Measurements from ENCODE around the gene SORCS2. TPM values are rescaled to one million over a fixed set of nuclear protein-coding genes. Genes with fewer than 3 reads are reported as not detected.
A peak's percentile ranks its signal among the peaks of the same experiment; 100 is the strongest.

Gene SORCS2
- total RNA-seq, 1 donor from 2014 or later: 5.2 TPM

DNA sequence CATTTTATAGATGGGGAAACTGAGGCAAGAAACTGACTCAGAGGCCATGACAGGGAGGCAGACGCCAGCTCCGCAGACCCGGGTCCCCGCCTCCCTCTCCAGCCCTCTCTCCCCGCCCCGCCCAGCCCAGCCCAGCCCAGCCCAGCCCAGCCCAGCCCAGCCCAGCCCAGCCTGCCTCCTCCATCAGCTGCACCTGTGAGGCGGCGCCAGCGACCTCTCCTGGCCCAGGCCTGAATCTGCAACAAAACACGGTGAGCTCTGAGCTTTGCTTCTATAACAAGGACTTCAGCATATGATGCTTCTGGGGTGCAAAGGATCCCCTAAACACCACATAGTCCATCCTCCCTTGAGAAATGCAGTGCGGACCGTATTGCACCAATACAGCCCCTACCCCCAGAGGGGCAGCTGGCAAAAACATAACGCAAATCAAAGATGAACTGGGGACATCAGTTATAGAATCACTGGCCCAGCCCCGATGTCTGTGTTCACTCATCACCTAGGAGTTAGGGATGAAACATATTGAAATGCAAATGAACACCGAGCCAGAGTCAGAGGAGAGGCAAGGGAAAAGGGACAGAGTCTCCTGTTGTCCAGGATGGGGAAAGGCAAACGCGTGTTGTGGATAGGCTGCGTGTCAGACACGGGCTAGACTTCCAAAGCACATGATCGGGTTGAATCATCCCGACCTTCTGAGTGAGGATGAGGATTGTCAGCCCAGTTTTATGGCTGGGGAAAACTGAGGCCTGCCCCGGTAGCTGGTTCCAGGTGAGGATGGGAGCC, 458.5 kb downstream of the SORCS2 start:
- Histone ChIP-seq H3K36me3 (no peaks in the 10 kb centered on the region), H3K4me3 (no peak overlapping the region), H3K9ac (no peak overlapping the region), H3K4me1 (peaks cover 11% of the 10 kb centered on the region), H3K27ac (no peak overlapping the region), H3K9me3 (ENCODE audit: low read depth) (no peaks in the 10 kb centered on the region), H3K79me2 (ENCODE audit: low read depth) (no peaks in the 10 kb centered on the region), H3K4me2 (no peak overlapping the region), H3F3A (ENCODE audit: low read depth) (no peaks in the 10 kb centered on the region), H3K27me3 (no peaks in the 10 kb centered on the region), H2AFZ (replicated peaks) (no peak overlapping the region), H4K20me1 (ENCODE audit: low read depth) (no peaks in the 10 kb centered on the region)
- H3K9me3 Mint-ChIP-seq: peaks cover 6% of the 10 kb centered on the region
- H3K36me3 Mint-ChIP-seq: no peaks in the 10 kb centered on the region
- peak overlapping the region; percentile 25 for H3K27ac Mint-ChIP-seq
- H3K4me3 Mint-ChIP-seq: no peak overlapping the region
- no peak for TF ChIP-seq EZH2 (IDR thresholded peaks at IDR 0.05)
- TF ChIP-seq, protein P1, sequence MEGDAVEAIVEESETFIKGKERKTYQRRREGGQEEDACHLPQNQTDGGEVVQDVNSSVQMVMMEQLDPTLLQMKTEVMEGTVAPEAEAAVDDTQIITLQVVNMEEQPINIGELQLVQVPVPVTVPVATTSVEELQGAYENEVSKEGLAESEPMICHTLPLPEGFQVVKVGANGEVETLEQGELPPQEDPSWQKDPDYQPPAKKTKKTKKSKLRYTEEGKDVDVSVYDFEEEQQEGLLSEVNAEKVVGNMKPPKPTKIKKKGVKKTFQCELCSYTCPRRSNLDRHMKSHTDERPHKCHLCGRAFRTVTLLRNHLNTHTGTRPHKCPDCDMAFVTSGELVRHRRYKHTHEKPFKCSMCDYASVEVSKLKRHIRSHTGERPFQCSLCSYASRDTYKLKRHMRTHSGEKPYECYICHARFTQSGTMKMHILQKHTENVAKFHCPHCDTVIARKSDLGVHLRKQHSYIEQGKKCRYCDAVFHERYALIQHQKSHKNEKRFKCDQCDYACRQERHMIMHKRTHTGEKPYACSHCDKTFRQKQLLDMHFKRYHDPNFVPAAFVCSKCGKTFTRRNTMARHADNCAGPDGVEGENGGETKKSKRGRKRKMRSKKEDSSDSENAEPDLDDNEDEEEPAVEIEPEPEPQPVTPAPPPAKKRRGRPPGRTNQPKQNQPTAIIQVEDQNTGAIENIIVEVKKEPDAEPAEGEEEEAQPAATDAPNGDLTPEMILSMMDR (IDR thresholded peaks at IDR 0.05): peak; percentile 62
- peak; percentile 86 for DNase-seq (ENCODE audit: low spot score)
- peaks cover 27% of the 10 kb centered on the region for H3K27me3 Mint-ChIP-seq (ENCODE audit: insufficient read depth, low read depth)
- peaks cover 63% of the 10 kb centered on the region for H3K4me1 Mint-ChIP-seq

DNA sequence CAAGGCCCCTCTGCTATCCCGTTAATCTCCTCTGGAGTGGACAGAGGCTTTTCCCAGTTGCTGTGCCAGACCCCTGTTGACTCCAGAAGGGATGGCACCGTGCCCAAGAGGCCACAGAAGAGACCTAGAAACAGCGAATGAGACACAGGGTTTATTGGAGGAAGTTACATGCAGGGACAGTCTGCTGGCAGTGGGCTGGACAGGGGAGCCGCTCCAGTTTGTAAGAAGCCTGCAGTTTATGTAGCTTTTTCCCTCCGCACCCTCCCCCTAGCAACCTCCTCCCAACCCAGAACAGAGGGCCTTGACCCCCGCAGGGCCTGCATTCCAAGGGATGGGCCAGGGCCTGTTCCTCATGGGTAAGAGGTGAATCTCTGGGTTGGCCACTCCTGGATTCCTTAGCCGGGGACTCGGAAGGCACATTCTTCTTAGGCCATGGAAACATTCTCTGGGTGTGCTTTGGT, 459.2 kb downstream of the SORCS2 start:
- Mint-ChIP-seq H3K27me3 (ENCODE audit: insufficient read depth, low read depth) (peaks cover 24% of the 10 kb centered on the region), H3K4me3 (peak overlapping the region; percentile 62), H3K36me3 (no peaks in the 10 kb centered on the region), H3K27ac (peak overlapping the region; percentile 72), H3K4me1 (peaks cover 66% of the 10 kb centered on the region), H3K9me3 (peaks cover 3% of the 10 kb centered on the region)
- H2AFZ ChIP-seq (replicated peaks): no peak overlapping the region
- no peak overlapping the region for H3K4me2 ChIP-seq
- H3K36me3 ChIP-seq: no peaks in the 10 kb centered on the region
- DNase-seq (ENCODE audit: low spot score): peak; percentile 49
- no peaks in the 10 kb centered on the region for H4K20me1 ChIP-seq (ENCODE audit: low read depth)
- no peaks in the 10 kb centered on the region for H3K27me3 ChIP-seq
- no peaks in the 10 kb centered on the region for H3K9me3 ChIP-seq (ENCODE audit: low read depth)
- no peak overlapping the region for H3K27ac ChIP-seq
- H3K9ac ChIP-seq: no peak overlapping the region
- no peak overlapping the region for H3K4me3 ChIP-seq
- TF ChIP-seq, protein P1 (IDR thresholded peaks at IDR 0.05): no peak
- no peak for TF ChIP-seq EZH2phosphoT487 (IDR thresholded peaks at IDR 0.05)
- TF ChIP-seq EZH2 (IDR thresholded peaks at IDR 0.05): no peak
- H3F3A ChIP-seq (ENCODE audit: low read depth): no peaks in the 10 kb centered on the region
- H3K79me2 ChIP-seq (ENCODE audit: low read depth): no peaks in the 10 kb centered on the region
- H3K4me1 ChIP-seq: peaks cover 11% of the 10 kb centered on the region

DNA sequence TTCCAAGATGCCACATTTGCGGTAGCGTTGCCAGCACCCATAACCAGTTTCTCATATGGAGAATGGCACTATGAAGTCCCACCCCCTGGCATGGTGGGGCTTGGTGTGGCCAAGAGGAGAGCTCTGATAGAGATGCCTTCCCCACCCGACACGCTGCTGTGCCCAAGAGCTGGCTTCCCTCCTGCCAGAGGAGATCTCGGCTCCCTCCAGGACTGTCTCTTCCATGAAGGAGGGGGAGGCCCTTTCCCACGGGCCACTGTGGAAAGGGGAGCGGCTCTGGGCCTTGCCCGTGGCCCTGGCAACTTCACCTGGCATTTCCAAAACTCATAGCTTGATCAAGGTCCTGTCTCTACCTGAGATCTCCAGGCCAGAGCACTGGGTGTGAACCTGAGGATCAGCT, 459.7 kb downstream of the SORCS2 start:
- no peak overlapping the region for H3K4me2 ChIP-seq
- H3K27me3 ChIP-seq: no peaks in the 10 kb centered on the region

DNA sequence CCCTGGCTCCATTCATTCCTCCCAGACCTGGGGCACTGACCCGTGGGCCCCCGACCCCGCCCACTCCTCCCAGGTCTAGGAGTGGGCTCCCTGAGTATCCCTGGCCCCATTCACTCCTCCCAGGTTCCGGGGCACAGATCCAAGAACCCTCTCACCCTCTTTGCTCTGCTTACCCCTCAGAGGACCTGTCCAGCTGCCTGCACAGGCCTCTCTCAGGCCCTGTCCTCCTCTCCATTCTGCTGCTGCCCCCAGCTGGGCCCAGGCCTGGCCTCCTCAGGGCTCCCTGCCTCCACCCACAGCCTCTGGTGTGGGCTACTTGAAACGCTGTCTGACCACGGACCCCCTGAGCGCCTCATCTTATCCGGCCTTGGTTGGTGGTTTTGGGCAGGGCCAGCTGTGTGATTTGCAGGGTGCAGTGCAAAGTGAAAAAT, 460.1 kb downstream of the SORCS2 start:
- no peaks in the 10 kb centered on the region for H4K20me1 ChIP-seq (ENCODE audit: low read depth)
- no peak overlapping the region for H3K27ac ChIP-seq
- no peak for DNase-seq (ENCODE audit: low spot score)
- no peak overlapping the region for H2AFZ ChIP-seq (replicated peaks)
- H3K9me3 ChIP-seq (ENCODE audit: low read depth): no peaks in the 10 kb centered on the region
- H3K4me3 Mint-ChIP-seq: no peak overlapping the region
- TF ChIP-seq, protein P1 (IDR thresholded peaks at IDR 0.05): no peak
- TF ChIP-seq EZH2phosphoT487 (IDR thresholded peaks at IDR 0.05) (no peak), EZH2 (IDR thresholded peaks at IDR 0.05) (no peak)
- no peaks in the 10 kb centered on the region for H3K36me3 ChIP-seq
- no peaks in the 10 kb centered on the region for H3K27me3 ChIP-seq
- H3K9ac ChIP-seq: no peak overlapping the region
- no peaks in the 10 kb centered on the region for H3K36me3 Mint-ChIP-seq
- H3K9me3 Mint-ChIP-seq: no peaks in the 10 kb centered on the region
- H3K4me1 ChIP-seq: peaks cover 11% of the 10 kb centered on the region
- no peak overlapping the region for H3K4me3 ChIP-seq
- peaks cover 62% of the 10 kb centered on the region for H3K4me1 Mint-ChIP-seq
- H3F3A ChIP-seq (ENCODE audit: low read depth): no peaks in the 10 kb centered on the region
- H3K27me3 Mint-ChIP-seq (ENCODE audit: insufficient read depth, low read depth): peaks cover 20% of the 10 kb centered on the region
- H3K79me2 ChIP-seq (ENCODE audit: low read depth): no peaks in the 10 kb centered on the region
- H3K4me2 ChIP-seq: no peak overlapping the region
- peak overlapping the region; percentile 37 for H3K27ac Mint-ChIP-seq

More for the DNA sequence above, 459.7 kb downstream of the SORCS2 start:
- TF ChIP-seq EZH2phosphoT487 (IDR thresholded peaks at IDR 0.05): no peak
- TF ChIP-seq EZH2 (IDR thresholded peaks at IDR 0.05): no peak
- peaks cover 22% of the 10 kb centered on the region for H3K27me3 Mint-ChIP-seq (ENCODE audit: insufficient read depth, low read depth)
- H3K79me2 ChIP-seq (ENCODE audit: low read depth): no peaks in the 10 kb centered on the region
- H3K4me3 ChIP-seq: no peak overlapping the region
- H3F3A ChIP-seq (ENCODE audit: low read depth): no peaks in the 10 kb centered on the region
- H3K36me3 ChIP-seq: no peaks in the 10 kb centered on the region
- DNase-seq (ENCODE audit: low spot score): no peak
- H3K36me3 Mint-ChIP-seq: no peaks in the 10 kb centered on the region
- H3K4me1 Mint-ChIP-seq: peaks cover 67% of the 10 kb centered on the region
- H3K9me3 ChIP-seq (ENCODE audit: low read depth): no peaks in the 10 kb centered on the region
- H3K9me3 Mint-ChIP-seq: no peaks in the 10 kb centered on the region
- H3K9ac ChIP-seq: no peak overlapping the region
- peak overlapping the region; percentile 62 for H3K4me3 Mint-ChIP-seq
- no peak overlapping the region for H2AFZ ChIP-seq (replicated peaks)
- no peak overlapping the region for H3K27ac ChIP-seq
- H4K20me1 ChIP-seq (ENCODE audit: low read depth): no peaks in the 10 kb centered on the region
- peak overlapping the region; percentile 72 for H3K27ac Mint-ChIP-seq
- peaks cover 11% of the 10 kb centered on the region for H3K4me1 ChIP-seq

All from neural progenitor cell (in vitro differentiated cells).